GM19238 (cell line): Measurements from ENCODE around the gene CLK3.
"Not testable (repeated sequence)": the region's sequence is repeated elsewhere in the genome, so short reads cannot be mapped to it uniquely, and the experiment has no call there.

Experiments used
- DNase-seq: peaks from one replicate; pipeline ENCODE4 v3.0.0; 2011; ENCODE audit warnings: low spot score; ENCODE audit not compliant: insufficient read length

Gene CLK3

GRCh38 chr15:74615508-74616365 is at the start of gene CLK3:
Gene CLK3, plus strand, starts transcription at chr15:74615836. Its CDS starts 3,361 bp downstream, at chr15:74619197.
- DNase-seq, result peak; percentile 99

GRCh38 chr15:74568594-74568993 is 47.0 kb upstream of the CLK3 start:
- no peak for DNase-seq

GRCh38 chr15:74569731-74570070 is 45.9 kb upstream of the CLK3 start:
- no peak for DNase-seq

GRCh38 chr15:74571191-74571590 is 44.4 kb upstream of the CLK3 start:
- DNase-seq, result no peak

GRCh38 chr15:74573987-74574386 is 41.6 kb upstream of the CLK3 start:
- no peak for DNase-seq

GRCh38 chr15:74578496-74578994 is 37.1 kb upstream of the CLK3 start:
- DNase-seq, result no peak

GRCh38 chr15:74579001-74579400 is 36.6 kb upstream of the CLK3 start:
- DNase-seq, result no peak

GRCh38 chr15:74580538-74581350 is 34.9 kb upstream of the CLK3 start:
- no peak for DNase-seq

GRCh38 chr15:74584204-74584603 is 31.4 kb upstream of the CLK3 start:
- DNase-seq, result no peak

- no peak for DNase-seq
Observed at GRCh38 chr15:74584779-74585178, 30.9 kb upstream of the CLK3 start.

- no peak for DNase-seq
Observed at GRCh38 chr15:74585191-74585590, 30.4 kb upstream of the CLK3 start.

GRCh38 chr15:74585857-74586256 is 29.8 kb upstream of the CLK3 start:
- no peak for DNase-seq

- no peak for DNase-seq
Observed at GRCh38 chr15:74589826-74590225, 25.8 kb upstream of the CLK3 start.

GRCh38 chr15:74592222-74592621 is 23.4 kb upstream of the CLK3 start:
- DNase-seq, result no peak

GRCh38 chr15:74593122-74593521 is 22.5 kb upstream of the CLK3 start:
- DNase-seq, result no peak

GRCh38 chr15:74594455-74594854 is 21.2 kb upstream of the CLK3 start:
- DNase-seq, result no peak

- DNase-seq, result no peak
Observed at GRCh38 chr15:74595271-74595670, 20.4 kb upstream of the CLK3 start.

- not testable (repeated sequence) for DNase-seq
Observed at GRCh38 chr15:74596736-74597135, 18.9 kb upstream of the CLK3 start.

GRCh38 chr15:74597146-74597705 is 18.4 kb upstream of the CLK3 start:
- DNase-seq, result not testable (repeated sequence)

GRCh38 chr15:74598126-74598842 is 17.4 kb upstream of the CLK3 start:
- peak; percentile 100 for DNase-seq

GRCh38 chr15:74599156-74599555 is 16.5 kb upstream of the CLK3 start:
- no peak for DNase-seq
